ENCODE measurements around the gene CYP27A1.

DNA sequence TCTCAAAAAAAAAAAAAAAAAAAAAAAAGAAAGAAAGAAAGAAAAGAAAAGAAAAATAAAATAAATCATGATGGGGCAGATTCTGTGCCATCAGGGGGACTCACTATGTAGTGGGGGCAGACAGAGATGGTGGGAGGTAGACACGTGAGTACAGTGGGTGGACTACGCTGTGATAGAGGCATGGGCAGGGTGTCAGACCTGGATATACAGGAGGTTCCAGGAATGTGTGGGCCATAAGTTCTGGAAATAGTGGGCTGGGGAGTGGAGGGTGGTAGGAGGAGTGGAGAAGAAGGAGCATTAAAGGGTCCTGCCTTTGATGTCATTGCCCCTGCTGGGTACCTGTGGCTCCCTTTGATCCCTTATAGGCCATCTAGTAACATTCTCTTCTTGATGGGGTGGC lies 68.8 kb downstream of the CYP27A1 start:
- TF ChIP-seq, protein P1, sequence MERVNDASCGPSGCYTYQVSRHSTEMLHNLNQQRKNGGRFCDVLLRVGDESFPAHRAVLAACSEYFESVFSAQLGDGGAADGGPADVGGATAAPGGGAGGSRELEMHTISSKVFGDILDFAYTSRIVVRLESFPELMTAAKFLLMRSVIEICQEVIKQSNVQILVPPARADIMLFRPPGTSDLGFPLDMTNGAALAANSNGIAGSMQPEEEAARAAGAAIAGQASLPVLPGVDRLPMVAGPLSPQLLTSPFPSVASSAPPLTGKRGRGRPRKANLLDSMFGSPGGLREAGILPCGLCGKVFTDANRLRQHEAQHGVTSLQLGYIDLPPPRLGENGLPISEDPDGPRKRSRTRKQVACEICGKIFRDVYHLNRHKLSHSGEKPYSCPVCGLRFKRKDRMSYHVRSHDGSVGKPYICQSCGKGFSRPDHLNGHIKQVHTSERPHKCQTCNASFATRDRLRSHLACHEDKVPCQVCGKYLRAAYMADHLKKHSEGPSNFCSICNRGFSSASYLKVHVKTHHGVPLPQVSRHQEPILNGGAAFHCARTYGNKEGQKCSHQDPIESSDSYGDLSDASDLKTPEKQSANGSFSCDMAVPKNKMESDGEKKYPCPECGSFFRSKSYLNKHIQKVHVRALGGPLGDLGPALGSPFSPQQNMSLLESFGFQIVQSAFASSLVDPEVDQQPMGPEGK (CRISPR knock-in tag; IDR thresholded peaks at IDR 0.05; ENCODE audit: borderline replicate concordance): no peak
- TF ChIP-seq TCF4 (CRISPR knock-in tag; IDR thresholded peaks at IDR 0.05; ENCODE audit: borderline replicate concordance) (no peak), ZFP3 (CRISPR knock-in tag; IDR thresholded peaks at IDR 0.05) (no peak), ISL1 (CRISPR knock-in tag; IDR thresholded peaks at IDR 0.05) (no peak)

All from SK-N-SH treated with all-trans-retinoic acid at 6 μM for 48 hours (cell line).